ENCODE results near the gene PPM1K. TPM values are rescaled to one million over a fixed set of nuclear protein-coding genes. Genes with fewer than 3 reads are reported as not detected.

The PPM1K gene
- total and polyA plus RNA-seq, 9 of the 15 experiments (the other 6 are each of a cell fraction or from before 2014, with no cell fraction given), result 8.2 to 18.0 (median 10.5) TPM

DNA sequence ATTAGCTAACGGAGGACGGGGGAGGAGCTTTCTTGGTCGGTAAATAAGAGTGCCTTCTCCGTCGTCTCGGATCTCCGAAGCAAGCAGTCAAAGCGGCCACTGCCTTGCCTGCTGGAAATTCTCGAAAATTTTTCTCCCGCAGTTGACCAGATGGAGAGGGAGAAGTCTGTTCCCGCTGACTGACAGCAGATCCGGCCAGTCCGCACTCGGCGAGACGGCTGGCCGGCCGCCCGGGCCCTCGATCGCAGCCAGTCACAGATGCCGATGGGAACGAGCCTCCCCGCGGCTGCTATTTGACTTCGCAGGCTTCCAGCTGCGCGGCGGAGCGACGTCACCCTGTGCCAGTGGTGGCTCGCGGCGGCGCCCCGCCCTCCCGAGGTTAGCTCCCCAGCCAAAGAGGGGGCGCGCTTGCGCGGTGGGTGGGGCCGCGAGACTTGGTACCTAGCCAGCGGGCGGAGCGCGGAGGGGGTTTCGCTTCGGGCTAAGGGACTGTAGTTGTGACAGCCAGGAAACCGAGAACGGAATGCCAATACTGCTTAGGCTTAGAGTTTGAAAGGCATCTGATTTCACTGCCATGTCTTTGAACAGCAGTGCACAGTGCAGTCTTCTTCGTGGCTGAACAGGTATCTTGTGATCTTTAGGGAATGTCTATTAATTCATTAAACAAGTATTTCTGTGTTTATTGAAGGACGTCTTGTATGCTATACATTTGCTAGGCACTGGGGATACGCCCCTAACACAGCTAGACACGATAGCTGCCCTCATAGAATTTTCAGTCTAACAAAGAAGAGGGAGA, at the start of gene PPM1K (continued):
- TF ChIP-seq ZNF274 (IDR thresholded peaks at IDR 0.05; ENCODE audit: borderline replicate concordance, low read depth, low read length), result no peak
- TF ChIP-seq U2AF2 (optimal IDR thresholded peaks at IDR 0.05; ENCODE audit: low read depth, low read length), result no peak
- TF ChIP-seq KHSRP (IDR thresholded peaks at IDR 0.05), result no peak
- no peak for TF ChIP-seq HNRNPL (IDR thresholded peaks at IDR 0.05; ENCODE audit: low read depth, low read length)
- TF ChIP-seq, protein P1, sequence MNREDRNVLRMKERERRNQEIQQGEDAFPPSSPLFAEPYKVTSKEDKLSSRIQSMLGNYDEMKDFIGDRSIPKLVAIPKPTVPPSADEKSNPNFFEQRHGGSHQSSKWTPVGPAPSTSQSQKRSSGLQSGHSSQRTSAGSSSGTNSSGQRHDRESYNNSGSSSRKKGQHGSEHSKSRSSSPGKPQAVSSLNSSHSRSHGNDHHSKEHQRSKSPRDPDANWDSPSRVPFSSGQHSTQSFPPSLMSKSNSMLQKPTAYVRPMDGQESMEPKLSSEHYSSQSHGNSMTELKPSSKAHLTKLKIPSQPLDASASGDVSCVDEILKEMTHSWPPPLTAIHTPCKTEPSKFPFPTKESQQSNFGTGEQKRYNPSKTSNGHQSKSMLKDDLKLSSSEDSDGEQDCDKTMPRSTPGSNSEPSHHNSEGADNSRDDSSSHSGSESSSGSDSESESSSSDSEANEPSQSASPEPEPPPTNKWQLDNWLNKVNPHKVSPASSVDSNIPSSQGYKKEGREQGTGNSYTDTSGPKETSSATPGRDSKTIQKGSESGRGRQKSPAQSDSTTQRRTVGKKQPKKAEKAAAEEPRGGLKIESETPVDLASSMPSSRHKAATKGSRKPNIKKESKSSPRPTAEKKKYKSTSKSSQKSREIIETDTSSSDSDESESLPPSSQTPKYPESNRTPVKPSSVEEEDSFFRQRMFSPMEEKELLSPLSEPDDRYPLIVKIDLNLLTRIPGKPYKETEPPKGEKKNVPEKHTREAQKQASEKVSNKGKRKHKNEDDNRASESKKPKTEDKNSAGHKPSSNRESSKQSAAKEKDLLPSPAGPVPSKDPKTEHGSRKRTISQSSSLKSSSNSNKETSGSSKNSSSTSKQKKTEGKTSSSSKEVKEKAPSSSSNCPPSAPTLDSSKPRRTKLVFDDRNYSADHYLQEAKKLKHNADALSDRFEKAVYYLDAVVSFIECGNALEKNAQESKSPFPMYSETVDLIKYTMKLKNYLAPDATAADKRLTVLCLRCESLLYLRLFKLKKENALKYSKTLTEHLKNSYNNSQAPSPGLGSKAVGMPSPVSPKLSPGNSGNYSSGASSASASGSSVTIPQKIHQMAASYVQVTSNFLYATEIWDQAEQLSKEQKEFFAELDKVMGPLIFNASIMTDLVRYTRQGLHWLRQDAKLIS (CRISPR knock-in tag; IDR thresholded peaks at IDR 0.05), result no peak; the same call in 1 of the 2 replicates
- TF ChIP-seq EP300 (IDR thresholded peaks at IDR 0.05; ENCODE audit: low read length), result no peak
- no peak for TF ChIP-seq HNRNPUL1 (IDR thresholded peaks at IDR 0.05; ENCODE audit: low read length)
- no peak for TF ChIP-seq KDM4B (IDR thresholded peaks at IDR 0.05; ENCODE audit: borderline replicate concordance in 2 of 2, low read depth in 1 of 2)
- no peak for TF ChIP-seq COPS2 (conservative IDR thresholded peaks at IDR 0.05)
- TF ChIP-seq, protein P2, sequence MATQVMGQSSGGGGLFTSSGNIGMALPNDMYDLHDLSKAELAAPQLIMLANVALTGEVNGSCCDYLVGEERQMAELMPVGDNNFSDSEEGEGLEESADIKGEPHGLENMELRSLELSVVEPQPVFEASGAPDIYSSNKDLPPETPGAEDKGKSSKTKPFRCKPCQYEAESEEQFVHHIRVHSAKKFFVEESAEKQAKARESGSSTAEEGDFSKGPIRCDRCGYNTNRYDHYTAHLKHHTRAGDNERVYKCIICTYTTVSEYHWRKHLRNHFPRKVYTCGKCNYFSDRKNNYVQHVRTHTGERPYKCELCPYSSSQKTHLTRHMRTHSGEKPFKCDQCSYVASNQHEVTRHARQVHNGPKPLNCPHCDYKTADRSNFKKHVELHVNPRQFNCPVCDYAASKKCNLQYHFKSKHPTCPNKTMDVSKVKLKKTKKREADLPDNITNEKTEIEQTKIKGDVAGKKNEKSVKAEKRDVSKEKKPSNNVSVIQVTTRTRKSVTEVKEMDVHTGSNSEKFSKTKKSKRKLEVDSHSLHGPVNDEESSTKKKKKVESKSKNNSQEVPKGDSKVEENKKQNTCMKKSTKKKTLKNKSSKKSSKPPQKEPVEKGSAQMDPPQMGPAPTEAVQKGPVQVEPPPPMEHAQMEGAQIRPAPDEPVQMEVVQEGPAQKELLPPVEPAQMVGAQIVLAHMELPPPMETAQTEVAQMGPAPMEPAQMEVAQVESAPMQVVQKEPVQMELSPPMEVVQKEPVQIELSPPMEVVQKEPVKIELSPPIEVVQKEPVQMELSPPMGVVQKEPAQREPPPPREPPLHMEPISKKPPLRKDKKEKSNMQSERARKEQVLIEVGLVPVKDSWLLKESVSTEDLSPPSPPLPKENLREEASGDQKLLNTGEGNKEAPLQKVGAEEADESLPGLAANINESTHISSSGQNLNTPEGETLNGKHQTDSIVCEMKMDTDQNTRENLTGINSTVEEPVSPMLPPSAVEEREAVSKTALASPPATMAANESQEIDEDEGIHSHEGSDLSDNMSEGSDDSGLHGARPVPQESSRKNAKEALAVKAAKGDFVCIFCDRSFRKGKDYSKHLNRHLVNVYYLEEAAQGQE (IDR thresholded peaks at IDR 0.05; ENCODE audit: borderline replicate concordance), result no peak
- TF ChIP-seq, protein P2 (CRISPR knock-in tag; IDR thresholded peaks at IDR 0.05; ENCODE audit: low read depth), result no peak
- TF ChIP-seq ZNF23 (CRISPR knock-in tag; IDR thresholded peaks at IDR 0.05), result no peak
- TF ChIP-seq L3MBTL2 (IDR thresholded peaks at IDR 0.05), result peak; percentile 77
- TF ChIP-seq LEF1 (IDR thresholded peaks at IDR 0.05), result 0 out of 2 replicates have a peak, but pooled peaks have one; percentile 16
- peak; percentile 77 for TF ChIP-seq NEUROD1 (IDR thresholded peaks at IDR 0.05; ENCODE audit: borderline replicate concordance, low read depth, low read length, partially characterized antibody)
- peak; percentile 73 for TF ChIP-seq POLR2A (conservative IDR thresholded peaks at IDR 0.05)
- TF ChIP-seq GABPA (tag; conservative IDR thresholded peaks at IDR 0.05; ENCODE audit: low read depth), result peak; percentile 35; the same call in 1 of the 2 replicates
- TF ChIP-seq ZNF143 (CRISPR knock-in tag; IDR thresholded peaks at IDR 0.05), result no peak
